SU-DHL-6 (cell line): ENCODE data around the gene ACTL10.

Source experiments
- EZH2phosphoT487 ChIP-seq: fragments of 200-600 bp; sonication (generic), shearing (Covaris generic); conservative IDR thresholded peaks from 2 replicates; pipeline ENCODE4 v1.6.1; 2018; ENCODE audit warnings: mild to moderate bottlenecking, antibody characterized with exemption, low read length, moderate library complexity, mixed read lengths
- TF ChIP-seq, protein P1 (sequence below): fragments of 200-600 bp; sonication (generic); IDR thresholded peaks from one replicate; pipeline ENCODE4 v1.5.1; 2017; ENCODE audit warnings: antibody characterized with exemption, mild to moderate bottlenecking, low read length, moderate library complexity; ENCODE audit not compliant: insufficient read depth, poor library complexity, severe bottlenecking

DNA sequence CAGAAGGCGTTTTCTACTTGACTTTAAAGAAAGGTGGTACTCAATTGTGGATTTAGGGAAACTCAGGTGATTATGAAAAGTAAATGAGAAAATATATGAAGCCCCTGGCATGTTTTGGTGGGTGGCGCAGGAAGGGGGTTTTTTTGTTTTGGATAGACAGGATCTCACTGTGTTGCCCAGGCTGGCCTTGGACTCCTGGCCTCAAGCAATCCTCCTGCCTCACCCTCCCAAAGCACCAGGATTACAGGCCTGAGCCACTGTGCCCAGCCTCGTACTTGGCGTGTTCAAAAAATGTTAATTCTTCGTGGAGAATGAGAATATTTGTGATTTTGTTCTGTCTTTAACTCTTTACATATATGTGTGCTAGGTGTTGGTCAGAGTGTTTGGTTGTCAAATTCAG, 36.8 kb upstream of the ACTL10 start:
- TF ChIP-seq, protein P1, sequence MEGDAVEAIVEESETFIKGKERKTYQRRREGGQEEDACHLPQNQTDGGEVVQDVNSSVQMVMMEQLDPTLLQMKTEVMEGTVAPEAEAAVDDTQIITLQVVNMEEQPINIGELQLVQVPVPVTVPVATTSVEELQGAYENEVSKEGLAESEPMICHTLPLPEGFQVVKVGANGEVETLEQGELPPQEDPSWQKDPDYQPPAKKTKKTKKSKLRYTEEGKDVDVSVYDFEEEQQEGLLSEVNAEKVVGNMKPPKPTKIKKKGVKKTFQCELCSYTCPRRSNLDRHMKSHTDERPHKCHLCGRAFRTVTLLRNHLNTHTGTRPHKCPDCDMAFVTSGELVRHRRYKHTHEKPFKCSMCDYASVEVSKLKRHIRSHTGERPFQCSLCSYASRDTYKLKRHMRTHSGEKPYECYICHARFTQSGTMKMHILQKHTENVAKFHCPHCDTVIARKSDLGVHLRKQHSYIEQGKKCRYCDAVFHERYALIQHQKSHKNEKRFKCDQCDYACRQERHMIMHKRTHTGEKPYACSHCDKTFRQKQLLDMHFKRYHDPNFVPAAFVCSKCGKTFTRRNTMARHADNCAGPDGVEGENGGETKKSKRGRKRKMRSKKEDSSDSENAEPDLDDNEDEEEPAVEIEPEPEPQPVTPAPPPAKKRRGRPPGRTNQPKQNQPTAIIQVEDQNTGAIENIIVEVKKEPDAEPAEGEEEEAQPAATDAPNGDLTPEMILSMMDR, result no peak
- no peak for TF ChIP-seq EZH2phosphoT487
